HG03520 (cell line): ENCODE results near the gene CAVIN1.
"Not testable (repeated sequence)": the region's sequence is repeated elsewhere in the genome, so short reads cannot be mapped to it uniquely, and the experiment has no call there.

Source experiments
- ATAC-seq: cut with Tn5 transposase; IDR thresholded peaks from one replicate; pipeline ENCODE4 v1.9.1; 2021; ENCODE audit warnings: mild to moderate bottlenecking, moderate library complexity; ENCODE audit not compliant: unreplicated experiment

CAVIN1 gene

DNA sequence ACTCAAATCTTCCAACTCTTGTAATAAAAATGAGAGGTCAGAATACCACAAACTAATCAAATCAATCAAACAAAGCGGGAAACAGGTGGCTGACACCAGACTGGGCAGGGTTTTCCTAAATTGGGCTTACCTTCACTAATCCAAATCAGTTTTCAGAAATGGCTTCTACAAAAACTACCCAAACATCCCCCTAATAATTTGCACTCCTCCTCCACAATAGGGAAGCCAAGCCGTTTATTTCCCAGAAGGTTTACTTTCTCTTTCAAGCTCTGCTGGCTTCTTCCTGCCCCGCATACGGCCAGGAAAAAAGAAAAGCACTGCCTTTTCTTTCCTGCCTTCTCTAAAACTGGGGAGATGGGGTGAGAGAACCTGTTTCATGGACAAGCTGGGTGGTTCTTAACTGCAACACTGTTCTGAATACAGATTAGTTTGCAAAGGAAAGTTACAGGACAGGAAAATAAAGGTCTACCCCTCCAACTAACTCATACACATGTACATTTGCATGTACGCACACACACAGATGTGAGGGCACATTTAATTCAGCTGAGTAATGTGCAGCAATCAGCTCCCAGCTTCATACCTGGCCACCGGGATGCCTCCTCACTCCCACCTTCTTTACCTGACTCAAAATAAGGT, 44.0 kb downstream of the CAVIN1 start:
- no peak for ATAC-seq

GRCh38 chr17:42378359-42378958, 44.6 kb downstream of the CAVIN1 start:
- no peak for ATAC-seq

GRCh38 chr17:42373896-42374295, 49.2 kb downstream of the CAVIN1 start:
- ATAC-seq = no peak

DNA sequence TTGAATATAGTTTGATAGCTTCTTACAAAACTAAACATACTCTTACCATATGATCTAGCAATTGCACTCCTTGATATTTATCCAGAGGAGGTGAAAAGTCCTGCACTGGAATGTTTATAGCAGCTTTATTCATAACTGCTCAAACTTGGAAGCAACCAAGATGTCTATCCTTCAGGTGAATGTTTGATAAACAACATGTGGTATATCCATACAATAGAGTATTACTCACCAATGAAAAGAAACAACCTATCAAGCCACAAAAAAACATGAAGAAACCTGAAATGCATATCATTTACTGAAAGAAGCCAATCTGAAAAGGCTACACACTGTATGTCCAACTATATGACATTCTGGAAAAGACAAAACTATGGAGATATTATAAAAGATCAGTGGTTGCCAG, 50.9 kb downstream of the CAVIN1 start:
- no peak for ATAC-seq

- ATAC-seq = not testable (repeated sequence)
Observed at GRCh38 chr17:42368797-42369561, 54.1 kb downstream of the CAVIN1 start.

DNA sequence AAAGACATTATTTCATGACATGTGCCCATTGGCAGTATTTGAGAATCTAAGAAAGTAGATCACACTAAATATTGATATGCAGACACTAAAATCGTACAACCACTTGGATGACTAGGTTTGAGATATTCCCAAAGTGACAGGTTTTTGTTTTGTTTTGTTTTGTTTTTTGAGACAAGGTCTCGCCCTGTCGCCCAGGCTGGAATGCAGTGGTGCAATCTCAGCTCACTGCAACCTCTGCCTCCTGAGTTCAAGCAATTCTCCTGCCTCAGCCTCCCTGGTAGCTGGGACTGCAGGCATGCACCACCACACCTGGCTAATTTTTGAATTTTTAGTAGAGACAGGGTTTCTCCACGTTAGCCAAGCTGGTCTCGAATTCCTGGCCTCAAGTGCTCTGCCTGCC, 54.7 kb downstream of the CAVIN1 start:
- not testable (repeated sequence) for ATAC-seq

- not testable (repeated sequence) for ATAC-seq
Observed at GRCh38 chr17:42366176-42367023, 56.7 kb downstream of the CAVIN1 start.

DNA sequence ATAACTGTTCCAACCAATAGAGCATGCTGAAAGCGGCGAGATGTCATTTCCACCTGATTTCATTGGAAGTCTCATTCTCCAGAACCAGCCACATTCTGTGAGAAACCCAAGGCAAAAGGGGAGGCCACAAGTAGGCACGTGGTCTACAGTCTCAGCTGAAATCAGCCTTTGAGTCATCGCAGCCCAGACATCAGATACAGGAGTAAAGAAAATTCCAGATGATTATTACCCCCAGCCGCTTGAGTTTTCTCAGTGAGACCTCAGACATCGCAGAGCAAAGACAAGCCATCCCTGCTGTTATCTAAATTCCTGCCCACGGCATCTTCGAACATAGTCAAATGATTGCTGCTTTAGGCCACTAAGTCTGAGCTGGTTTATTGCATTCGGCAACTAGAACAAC, 57.9 kb downstream of the CAVIN1 start:
- ATAC-seq = no peak

GRCh38 chr17:42363767-42364585, 59.1 kb downstream of the CAVIN1 start:
- ATAC-seq = no peak

GRCh38 chr17:42363231-42363630, 59.8 kb downstream of the CAVIN1 start:
- no peak for ATAC-seq

- ATAC-seq = no peak
Observed at GRCh38 chr17:42362245-42362961, 60.7 kb downstream of the CAVIN1 start.

DNA sequence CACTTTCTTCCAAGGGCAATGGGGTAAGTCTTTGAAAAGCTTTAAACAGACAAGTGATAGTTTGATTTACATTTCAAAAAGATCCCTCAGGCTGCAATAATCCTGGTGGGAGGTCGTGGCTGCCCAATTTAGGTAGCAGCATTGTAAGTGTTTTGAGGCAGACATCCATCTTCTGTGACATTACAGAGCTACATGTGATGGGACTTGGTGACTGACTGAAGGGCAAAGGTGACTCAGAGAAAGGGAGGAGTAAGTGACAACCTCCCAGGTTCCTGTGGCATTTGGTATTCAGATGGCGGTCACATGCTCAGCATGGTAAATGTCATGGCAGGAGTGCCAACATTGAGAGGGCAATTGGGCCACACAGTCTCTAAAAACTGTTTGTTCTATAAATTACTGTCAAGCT, 61.3 kb downstream of the CAVIN1 start:
- no peak for ATAC-seq

GRCh38 chr17:42360388-42360787, 62.7 kb downstream of the CAVIN1 start:
- not testable (repeated sequence) for ATAC-seq

DNA sequence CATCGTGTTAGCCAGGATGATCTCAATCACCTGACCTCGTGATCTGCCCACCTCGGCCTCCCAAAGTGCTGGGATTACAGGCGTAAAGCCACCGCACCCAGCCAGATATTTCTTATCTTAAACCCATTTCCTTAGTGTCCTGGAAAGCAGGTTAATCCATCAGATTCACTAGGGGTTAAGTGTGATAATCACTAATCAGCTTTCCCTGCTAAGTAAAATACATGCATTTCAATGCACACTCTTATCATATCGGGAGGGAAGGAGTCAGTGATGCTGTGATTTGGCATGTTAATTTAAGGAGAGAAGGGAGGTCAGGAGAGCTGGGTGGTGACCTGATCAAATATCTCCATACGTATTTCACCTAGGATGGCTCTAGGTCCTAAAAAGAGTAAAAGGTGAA, 63.9 kb downstream of the CAVIN1 start:
- ATAC-seq = no peak

- no peak for ATAC-seq
Observed at GRCh38 chr17:42358434-42358833, 64.6 kb downstream of the CAVIN1 start.

DNA sequence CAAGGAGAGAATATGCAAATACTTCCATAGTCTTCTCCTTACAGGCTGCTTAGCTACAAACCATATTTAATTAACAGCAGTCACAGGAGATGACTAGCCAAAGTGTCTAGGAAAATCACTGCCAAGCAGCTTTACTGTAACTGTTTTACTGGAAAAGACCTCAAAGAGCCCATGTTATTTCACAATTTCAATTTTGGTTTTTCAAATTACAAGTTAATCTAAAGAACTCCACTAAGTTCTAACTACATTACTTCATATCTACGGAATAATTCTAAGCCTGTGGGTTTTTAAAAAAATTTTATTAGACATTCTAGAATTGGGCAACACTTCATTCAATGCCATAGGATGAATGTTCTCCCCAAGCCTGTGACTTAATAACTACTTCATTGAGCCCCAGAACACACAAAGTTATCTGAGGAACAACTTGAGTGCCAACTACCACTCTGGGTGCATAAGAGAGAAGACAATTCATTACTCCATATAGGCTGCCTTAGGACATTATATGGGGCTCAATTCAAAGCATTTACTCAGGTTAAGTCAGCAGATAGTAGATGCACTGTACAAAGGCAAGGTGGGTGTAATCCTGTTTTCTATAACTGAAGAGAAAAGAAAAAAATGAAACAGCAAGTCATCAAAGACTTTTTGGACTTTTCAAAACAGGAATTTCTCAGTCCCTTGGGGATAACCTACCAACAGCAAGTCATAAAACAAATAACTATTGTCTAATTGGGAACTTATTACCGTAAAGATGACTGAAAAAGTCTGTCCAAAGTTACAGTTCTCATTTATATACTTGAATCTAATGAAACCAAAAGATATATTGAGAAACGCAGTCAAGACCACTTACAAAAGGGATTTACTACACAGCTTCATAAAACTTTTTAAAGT, 67.9 kb downstream of the CAVIN1 start:
- ATAC-seq = no peak
